ENCODE data around the gene SDK1. TPM values are rescaled to one million over a fixed set of nuclear protein-coding genes. Genes with fewer than 3 reads are reported as not detected.

SDK1 gene
- total RNA-seq, 1 donor from 2014 or later = 5.4 TPM

DNA sequence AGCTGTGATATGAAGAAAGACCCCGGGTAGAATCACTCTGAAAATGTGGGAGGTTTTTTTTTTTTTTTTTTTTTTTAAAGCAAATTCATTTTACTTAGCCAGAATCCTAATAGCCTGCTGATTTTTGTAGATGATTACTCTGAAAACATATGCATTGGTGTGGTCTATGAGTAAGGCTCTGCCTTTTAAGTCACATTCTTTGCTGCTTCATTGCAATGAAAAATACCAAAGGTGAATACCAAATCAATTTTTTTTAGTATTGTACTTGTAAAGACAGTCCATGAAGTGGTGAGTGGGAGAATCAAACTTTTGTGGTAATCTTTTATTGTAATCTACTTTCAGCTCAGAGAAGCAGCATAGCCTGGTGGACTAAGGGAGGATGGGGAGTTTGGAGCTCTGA lies 130.3 kb downstream of the SDK1 start:
- H3K9me3 Mint-ChIP-seq (ENCODE audit: unreplicated experiment) = no peaks in the 10 kb centered on the region
- no peak overlapping the region for H3K27ac Mint-ChIP-seq (ENCODE audit: unreplicated experiment)
- TF ChIP-seq CTCF (IDR thresholded peaks at IDR 0.05) = no peak
- H3K4me3 Mint-ChIP-seq (ENCODE audit: unreplicated experiment) = no peak overlapping the region
- no peak for DNase-seq (ENCODE audit: extremely low spot score, unreplicated experiment)
- H3K27me3 Mint-ChIP-seq (ENCODE audit: unreplicated experiment) = no peaks in the 10 kb centered on the region
- H3K4me1 Mint-ChIP-seq (ENCODE audit: unreplicated experiment) = peaks cover 46% of the 10 kb centered on the region
- H3K36me3 Mint-ChIP-seq (ENCODE audit: unreplicated experiment) = no peaks in the 10 kb centered on the region

DNA sequence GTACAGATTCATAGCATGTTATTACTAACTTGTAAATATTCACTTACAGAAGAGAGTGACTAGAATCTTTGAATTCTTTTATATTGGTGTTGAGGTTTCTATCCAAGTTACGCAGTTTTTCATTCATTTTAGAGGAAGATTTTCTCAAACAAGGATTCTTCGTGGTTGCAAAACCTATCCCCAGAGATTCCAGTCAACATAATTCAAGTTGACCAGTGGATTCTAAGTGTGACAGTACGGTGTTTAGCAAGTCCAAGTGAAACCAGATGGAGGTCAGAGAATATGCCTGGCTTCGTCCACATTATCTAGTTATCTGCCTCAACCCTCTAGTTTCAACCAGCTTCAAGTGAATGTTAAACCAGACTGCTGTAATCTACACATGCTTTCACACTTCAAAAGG lies 131.9 kb downstream of the SDK1 start:
- TF ChIP-seq CTCF (IDR thresholded peaks at IDR 0.05) = no peak
- Mint-ChIP-seq H3K4me1 (ENCODE audit: unreplicated experiment) (peaks cover 53% of the 10 kb centered on the region), H3K27me3 (ENCODE audit: unreplicated experiment) (no peaks in the 10 kb centered on the region), H3K36me3 (ENCODE audit: unreplicated experiment) (no peaks in the 10 kb centered on the region), H3K9me3 (ENCODE audit: unreplicated experiment) (no peaks in the 10 kb centered on the region), H3K27ac (ENCODE audit: unreplicated experiment) (peak overlapping the region; percentile 68), H3K4me3 (ENCODE audit: unreplicated experiment) (peak overlapping the region; percentile 38)
- no peak for DNase-seq (ENCODE audit: extremely low spot score, unreplicated experiment)

DNA sequence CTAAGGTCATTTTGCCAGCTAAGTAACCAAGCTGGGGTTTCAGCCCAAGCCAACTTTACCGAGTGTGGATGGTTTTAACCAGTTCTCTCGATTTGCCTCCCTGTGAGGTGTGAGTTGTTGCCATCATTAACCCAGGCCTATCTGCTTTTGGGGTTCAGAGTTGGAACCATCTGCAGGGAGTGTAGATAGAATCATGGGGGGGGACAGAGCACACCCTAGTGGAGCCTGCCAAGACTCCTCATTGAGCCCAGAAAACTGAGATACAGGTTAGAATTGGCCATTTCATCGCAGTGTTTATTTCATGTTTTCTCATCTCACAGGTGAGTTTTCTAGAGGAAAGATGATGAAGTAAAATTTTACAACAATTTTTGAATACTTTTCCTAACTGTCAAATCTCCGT lies 133.6 kb downstream of the SDK1 start:
- Mint-ChIP-seq H3K27me3 (ENCODE audit: unreplicated experiment) (no peaks in the 10 kb centered on the region), H3K27ac (ENCODE audit: unreplicated experiment) (no peak overlapping the region), H3K4me1 (ENCODE audit: unreplicated experiment) (peaks cover 66% of the 10 kb centered on the region), H3K9me3 (ENCODE audit: unreplicated experiment) (no peaks in the 10 kb centered on the region), H3K4me3 (ENCODE audit: unreplicated experiment) (no peak overlapping the region), H3K36me3 (ENCODE audit: unreplicated experiment) (no peaks in the 10 kb centered on the region)
- no peak for DNase-seq (ENCODE audit: extremely low spot score, unreplicated experiment)
- TF ChIP-seq CTCF (IDR thresholded peaks at IDR 0.05) = no peak

DNA sequence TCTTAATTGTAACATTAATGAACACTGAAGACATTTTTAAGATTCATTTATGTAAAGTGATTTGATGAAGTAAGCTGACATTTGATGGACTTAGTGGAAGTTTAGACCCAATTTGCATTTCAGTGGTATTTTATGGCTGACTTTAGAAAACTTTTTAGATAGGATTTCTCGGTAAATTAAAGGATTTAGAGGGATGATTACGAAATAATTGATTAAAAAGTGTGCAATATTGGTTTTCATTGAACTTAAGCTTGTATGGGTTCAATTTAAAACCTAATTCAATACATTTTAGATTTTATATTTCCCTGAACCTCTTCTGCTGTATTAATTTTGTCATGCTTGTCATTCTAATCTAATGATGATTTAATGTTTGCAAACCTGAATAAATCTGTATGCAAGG lies 135.1 kb downstream of the SDK1 start:
- Mint-ChIP-seq H3K27ac (ENCODE audit: unreplicated experiment) (peak overlapping the region; percentile 79), H3K4me3 (ENCODE audit: unreplicated experiment) (peak overlapping the region; percentile 31), H3K27me3 (ENCODE audit: unreplicated experiment) (no peaks in the 10 kb centered on the region), H3K9me3 (ENCODE audit: unreplicated experiment) (no peaks in the 10 kb centered on the region), H3K4me1 (ENCODE audit: unreplicated experiment) (peaks cover 64% of the 10 kb centered on the region), H3K36me3 (ENCODE audit: unreplicated experiment) (no peaks in the 10 kb centered on the region)
- TF ChIP-seq CTCF (IDR thresholded peaks at IDR 0.05) = no peak
- no peak for DNase-seq (ENCODE audit: extremely low spot score, unreplicated experiment)

DNA sequence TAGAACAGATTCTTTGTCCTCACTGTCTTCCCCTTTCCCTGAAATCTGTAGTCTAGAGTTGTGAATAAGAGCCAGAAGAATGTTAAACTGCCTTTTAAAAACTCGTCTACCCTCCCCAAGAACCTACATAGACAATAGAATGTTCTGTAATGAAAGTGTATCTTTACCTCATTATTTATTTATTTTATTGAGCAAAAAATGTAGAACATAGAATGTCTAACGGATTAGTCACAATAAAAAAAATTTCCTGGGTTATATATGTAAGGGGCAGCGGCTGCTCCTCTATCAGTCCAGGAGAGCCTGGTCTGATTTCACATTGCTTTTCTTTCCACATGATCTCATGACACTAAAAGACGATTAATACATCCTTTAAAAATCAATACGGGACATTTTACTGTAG lies 135.7 kb downstream of the SDK1 start:
- no peak for DNase-seq (ENCODE audit: extremely low spot score, unreplicated experiment)
- TF ChIP-seq CTCF (IDR thresholded peaks at IDR 0.05) = no peak
- Mint-ChIP-seq H3K4me1 (ENCODE audit: unreplicated experiment) (peaks cover 59% of the 10 kb centered on the region), H3K36me3 (ENCODE audit: unreplicated experiment) (no peaks in the 10 kb centered on the region), H3K27me3 (ENCODE audit: unreplicated experiment) (no peaks in the 10 kb centered on the region), H3K4me3 (ENCODE audit: unreplicated experiment) (peak overlapping the region; percentile 46), H3K27ac (ENCODE audit: unreplicated experiment) (peak overlapping the region; percentile 79), H3K9me3 (ENCODE audit: unreplicated experiment) (no peaks in the 10 kb centered on the region)

Data from osteocyte (in vitro differentiated cells).